GM12801 (cell line): ENCODE measurements around the gene PARK7.

ENCODE experiments used
- TF ChIP-seq, protein P1 (sequence below): IDR thresholded peaks from one replicate; pipeline ENCODE4 v1.5.1; 2011; ENCODE audit warnings: control low read depth; ENCODE audit not compliant: insufficient read length; ENCODE audit errors: extremely low read depth

Gene PARK7

DNA sequence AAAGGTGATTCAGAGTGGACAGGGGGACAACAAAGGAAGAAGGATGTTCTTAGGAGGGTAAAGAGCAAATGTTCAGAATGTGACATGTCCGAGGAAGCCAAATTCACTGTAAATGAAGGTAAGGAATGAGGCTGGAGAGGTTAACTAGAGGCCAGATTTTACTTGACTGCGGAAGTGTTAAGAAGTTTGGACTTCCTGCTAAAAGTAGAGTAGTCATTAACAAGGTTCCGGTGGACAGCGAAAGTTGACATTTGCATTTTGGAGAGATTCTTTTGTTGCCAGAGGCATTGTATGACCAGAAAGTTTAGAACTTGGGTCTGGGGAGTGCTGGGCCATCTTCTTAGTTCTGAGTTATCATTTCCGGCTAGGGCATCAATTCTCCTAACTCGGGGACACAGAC, 71.8 kb downstream of the PARK7 start:
- TF ChIP-seq, protein P1, sequence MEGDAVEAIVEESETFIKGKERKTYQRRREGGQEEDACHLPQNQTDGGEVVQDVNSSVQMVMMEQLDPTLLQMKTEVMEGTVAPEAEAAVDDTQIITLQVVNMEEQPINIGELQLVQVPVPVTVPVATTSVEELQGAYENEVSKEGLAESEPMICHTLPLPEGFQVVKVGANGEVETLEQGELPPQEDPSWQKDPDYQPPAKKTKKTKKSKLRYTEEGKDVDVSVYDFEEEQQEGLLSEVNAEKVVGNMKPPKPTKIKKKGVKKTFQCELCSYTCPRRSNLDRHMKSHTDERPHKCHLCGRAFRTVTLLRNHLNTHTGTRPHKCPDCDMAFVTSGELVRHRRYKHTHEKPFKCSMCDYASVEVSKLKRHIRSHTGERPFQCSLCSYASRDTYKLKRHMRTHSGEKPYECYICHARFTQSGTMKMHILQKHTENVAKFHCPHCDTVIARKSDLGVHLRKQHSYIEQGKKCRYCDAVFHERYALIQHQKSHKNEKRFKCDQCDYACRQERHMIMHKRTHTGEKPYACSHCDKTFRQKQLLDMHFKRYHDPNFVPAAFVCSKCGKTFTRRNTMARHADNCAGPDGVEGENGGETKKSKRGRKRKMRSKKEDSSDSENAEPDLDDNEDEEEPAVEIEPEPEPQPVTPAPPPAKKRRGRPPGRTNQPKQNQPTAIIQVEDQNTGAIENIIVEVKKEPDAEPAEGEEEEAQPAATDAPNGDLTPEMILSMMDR: no peak
